Suprapubic skin (tissue), 4 donors: ENCODE measurements around the gene DNAH9.

Source experiments
- POLR2A ChIP-seq, 2 donors: fragments of 450-650 bp; IDR thresholded peaks; one replicate each; pipeline ENCODE4 v1.6.1; 2017; ENCODE audit warnings: antibody characterized with exemption in 2 of 2, mild to moderate bottlenecking in 2 of 2, moderate library complexity in 2 of 2
- POLR2AphosphoS5 ChIP-seq, 3 donors: sonication (generic); formaldehyde crosslinking; IDR thresholded peaks; one replicate each; pipeline ENCODE4 v1.6.1; 2017; ENCODE audit warnings: antibody characterized with exemption in 3 of 3
- TF ChIP-seq, protein P1 (sequence below), 2 donors: fragments of 200-600 bp in 1 of 2; fragments of 450-650 bp in 1 of 2; sonication (generic) in 1 of 2; IDR thresholded peaks; one replicate each; pipeline ENCODE4 v1.5.1; 2016 to 2019; ENCODE audit warnings: antibody characterized with exemption in 2 of 2, mild to moderate bottlenecking in 1 of 2, moderate library complexity in 1 of 2

DNA sequence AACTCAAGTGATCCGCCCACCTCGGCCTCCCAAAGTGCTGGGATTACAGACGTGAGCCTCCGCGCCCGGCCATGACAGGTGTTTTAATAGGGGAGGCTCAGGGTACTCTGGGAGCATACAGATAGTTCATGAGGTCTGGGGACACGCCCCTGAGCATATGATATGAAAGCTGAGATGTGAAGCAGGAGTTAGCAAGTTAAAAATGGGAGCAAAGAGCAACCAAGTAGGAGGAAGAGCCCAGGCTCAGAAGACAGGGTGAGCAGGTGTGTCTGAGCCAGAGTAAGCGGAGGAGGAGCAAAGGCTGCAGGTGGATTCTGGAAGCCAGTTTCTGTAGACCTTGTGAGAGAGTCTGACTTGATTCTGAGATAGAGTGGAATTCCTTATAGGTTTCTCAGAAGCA is 103.6 kb downstream of the DNAH9 start:
- TF ChIP-seq POLR2A (IDR thresholded peaks at IDR 0.05) (no peak), POLR2AphosphoS5 (IDR thresholded peaks at IDR 0.05) (no peak)
- TF ChIP-seq, protein P1, sequence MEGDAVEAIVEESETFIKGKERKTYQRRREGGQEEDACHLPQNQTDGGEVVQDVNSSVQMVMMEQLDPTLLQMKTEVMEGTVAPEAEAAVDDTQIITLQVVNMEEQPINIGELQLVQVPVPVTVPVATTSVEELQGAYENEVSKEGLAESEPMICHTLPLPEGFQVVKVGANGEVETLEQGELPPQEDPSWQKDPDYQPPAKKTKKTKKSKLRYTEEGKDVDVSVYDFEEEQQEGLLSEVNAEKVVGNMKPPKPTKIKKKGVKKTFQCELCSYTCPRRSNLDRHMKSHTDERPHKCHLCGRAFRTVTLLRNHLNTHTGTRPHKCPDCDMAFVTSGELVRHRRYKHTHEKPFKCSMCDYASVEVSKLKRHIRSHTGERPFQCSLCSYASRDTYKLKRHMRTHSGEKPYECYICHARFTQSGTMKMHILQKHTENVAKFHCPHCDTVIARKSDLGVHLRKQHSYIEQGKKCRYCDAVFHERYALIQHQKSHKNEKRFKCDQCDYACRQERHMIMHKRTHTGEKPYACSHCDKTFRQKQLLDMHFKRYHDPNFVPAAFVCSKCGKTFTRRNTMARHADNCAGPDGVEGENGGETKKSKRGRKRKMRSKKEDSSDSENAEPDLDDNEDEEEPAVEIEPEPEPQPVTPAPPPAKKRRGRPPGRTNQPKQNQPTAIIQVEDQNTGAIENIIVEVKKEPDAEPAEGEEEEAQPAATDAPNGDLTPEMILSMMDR (IDR thresholded peaks at IDR 0.05): no peak
